ENCODE measurements around the gene PLPP7. TPM values are rescaled to one million over a fixed set of nuclear protein-coding genes. Genes with fewer than 3 reads are reported as not detected.

PLPP7 gene
- polyA plus RNA-seq, 1 donor from 2014 or later: 0.87 TPM

DNA sequence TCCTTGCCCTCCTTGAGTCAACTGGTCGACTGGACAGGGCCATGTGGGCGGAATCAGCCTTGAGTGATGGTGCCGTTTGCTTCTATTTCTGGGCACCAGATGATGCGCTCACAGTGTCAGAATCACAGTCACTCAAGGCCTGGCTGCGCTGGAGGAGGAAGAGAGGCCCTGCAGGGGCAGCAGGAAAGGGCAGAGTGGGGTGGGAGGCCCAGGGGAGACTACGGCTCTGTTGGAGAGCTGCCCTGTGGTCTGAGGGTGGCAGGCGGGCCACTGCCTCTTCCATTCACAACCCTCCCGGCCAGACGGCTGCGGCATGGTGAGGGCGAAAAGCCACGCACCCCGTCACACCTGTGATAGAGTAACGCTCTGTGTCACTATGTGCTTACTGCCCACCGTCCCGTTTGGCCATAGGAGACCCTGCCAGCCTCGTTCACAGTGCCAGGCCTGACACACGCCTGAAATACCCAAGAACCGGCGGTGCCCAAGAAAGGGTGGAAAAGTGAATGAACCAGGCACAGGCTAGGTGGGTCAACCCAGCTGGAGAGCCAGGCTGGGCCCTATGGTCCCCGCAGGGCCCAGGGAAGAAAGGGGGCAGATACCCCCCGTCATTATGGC is 9.9 kb downstream of the PLPP7 start:
- TF ChIP-seq TAF1 (IDR thresholded peaks at IDR 0.05; ENCODE audit: low read depth): no peak
- no peak for TF ChIP-seq CTCF (IDR thresholded peaks at IDR 0.05; ENCODE audit: poor library complexity, severe bottlenecking)
- TF ChIP-seq MXI1 (conservative IDR thresholded peaks at IDR 0.05; ENCODE audit: poor library complexity, severe bottlenecking): no peak
- no peak for TF ChIP-seq REST (IDR thresholded peaks at IDR 0.05; ENCODE audit: borderline replicate concordance)
- TF ChIP-seq POLR2AphosphoS5 (IDR thresholded peaks at IDR 0.05): no peak
- TF ChIP-seq RAD21 (conservative IDR thresholded peaks at IDR 0.05): no peak
- no peak for TF ChIP-seq SMC3 (conservative IDR thresholded peaks at IDR 0.05; ENCODE audit: poor library complexity)
- no peak for TF ChIP-seq EZH2 (IDR thresholded peaks at IDR 0.05; ENCODE audit: borderline replicate concordance, insufficient read depth, low read length, poor library complexity, severe bottlenecking)
- no peak for TF ChIP-seq EP300 (conservative IDR thresholded peaks at IDR 0.05; ENCODE audit: poor library complexity, severe bottlenecking)
- Histone ChIP-seq H3K9me2 (ENCODE audit: insufficient read depth, low read length) (no peaks in the 10 kb centered on the region), H4K20me1 (ENCODE audit: insufficient read depth) (no peaks in the 10 kb centered on the region), H3F3A (ENCODE audit: insufficient read depth, low read length, poor library complexity, severe bottlenecking) (no peaks in the 10 kb centered on the region), H3K4me2 (ENCODE audit: low read length) (no peak overlapping the region), H3K27ac (ENCODE audit: low read length) (no peak overlapping the region), H2AFZ (ENCODE audit: low read depth, low read length) (no peak overlapping the region), H3K36me3 (ENCODE audit: insufficient read depth, low read length) (no peaks in the 10 kb centered on the region), H3K79me2 (replicated peaks; ENCODE audit: insufficient read depth, low read length) (no peaks in the 10 kb centered on the region), H3K9me3 (ENCODE audit: low read length) (no peaks in the 10 kb centered on the region), H3K27me3 (ENCODE audit: insufficient read depth, low read depth, low read length) (no peaks in the 10 kb centered on the region), H3K9ac (ENCODE audit: low read length) (no peak overlapping the region), H3K4me3 (ENCODE audit: low read length) (no peak overlapping the region)

GRCh38 chr9:131299961-131300347 is 10.4 kb downstream of the PLPP7 start:
- no peak for TF ChIP-seq CTCF (IDR thresholded peaks at IDR 0.05; ENCODE audit: poor library complexity, severe bottlenecking)
- no peak for TF ChIP-seq POLR2AphosphoS5 (IDR thresholded peaks at IDR 0.05)
- Histone ChIP-seq H3F3A (ENCODE audit: insufficient read depth, low read length, poor library complexity, severe bottlenecking) (no peaks in the 10 kb centered on the region), H3K36me3 (ENCODE audit: insufficient read depth, low read length) (no peaks in the 10 kb centered on the region), H3K4me3 (ENCODE audit: low read length) (no peak overlapping the region), H3K9me2 (ENCODE audit: insufficient read depth, low read length) (no peaks in the 10 kb centered on the region), H3K9me3 (ENCODE audit: low read length) (no peaks in the 10 kb centered on the region), H3K27ac (ENCODE audit: low read length) (no peak overlapping the region), H2AFZ (ENCODE audit: low read depth, low read length) (no peak overlapping the region), H4K20me1 (ENCODE audit: insufficient read depth) (no peaks in the 10 kb centered on the region), H3K27me3 (ENCODE audit: insufficient read depth, low read depth, low read length) (no peaks in the 10 kb centered on the region), H3K4me2 (ENCODE audit: low read length) (no peak overlapping the region), H3K9ac (ENCODE audit: low read length) (no peak overlapping the region), H3K79me2 (replicated peaks; ENCODE audit: insufficient read depth, low read length) (no peaks in the 10 kb centered on the region)
